Endodermal cell (in vitro differentiated cells): ENCODE results near the gene EFEMP2. TPM values are rescaled to one million over a fixed set of nuclear protein-coding genes. Genes with fewer than 3 reads are reported as not detected.

ENCODE experiments used
- DNase-seq: peaks from one replicate; pipeline ENCODE4 v3.0.0-alpha.2; 2017
- H3K27ac ChIP-seq: 2 replicates; pipeline ENCODE4 v1.5.1; 2013; ENCODE audit warnings: mild to moderate bottlenecking, low read depth, low read length, moderate library complexity
- H3K27me3 ChIP-seq: 2 replicates; pipeline ENCODE4 v1.6.1; 2013; ENCODE audit warnings: mild to moderate bottlenecking, low read length, moderate library complexity; ENCODE audit not compliant: insufficient read depth, control insufficient read depth, poor library complexity, severe bottlenecking
- H3K36me3 ChIP-seq: 2 replicates; pipeline ENCODE4 v1.7.0; 2013; ENCODE audit warnings: mild to moderate bottlenecking, low read length, moderate library complexity; ENCODE audit not compliant: control insufficient read depth, insufficient read depth
- H3K4me1 ChIP-seq: one replicate; pipeline ENCODE4 v1.7.0; 2013; ENCODE audit warnings: low read length; ENCODE audit not compliant: control insufficient read depth, insufficient read depth
- H3K4me3 ChIP-seq: 2 replicates; pipeline ENCODE4 v1.5.1; 2013; ENCODE audit warnings: mild to moderate bottlenecking, low read length, moderate library complexity
- H3K9ac ChIP-seq: 2 replicates; pipeline ENCODE4 v1.6.1; 2013; ENCODE audit warnings: mild to moderate bottlenecking, low read length, moderate library complexity; ENCODE audit not compliant: poor library complexity, severe bottlenecking; ENCODE audit errors: extremely low read depth
- H3K9me3 ChIP-seq: 2 replicates; pipeline ENCODE4 v1.6.1; 2013; ENCODE audit warnings: mild to moderate bottlenecking, low read length, moderate library complexity; ENCODE audit not compliant: control insufficient read depth
- H3K27ac Mint-ChIP-seq: 2 replicates; pipeline ENCODE4 v1.8.0; 2020; ENCODE audit warnings: mixed read lengths
- H3K27me3 Mint-ChIP-seq: 2 replicates; pipeline ENCODE4 v1.8.0; 2021; ENCODE audit warnings: mild to moderate bottlenecking, mixed read lengths; ENCODE audit not compliant: insufficient read depth
- H3K36me3 Mint-ChIP-seq: 2 replicates; pipeline ENCODE4 v1.8.0; 2020; ENCODE audit warnings: low read depth, mixed read lengths
- H3K4me1 Mint-ChIP-seq: 2 replicates; pipeline ENCODE4 v1.8.0; 2020; ENCODE audit warnings: mixed read lengths
- H3K4me3 Mint-ChIP-seq: 2 replicates; pipeline ENCODE4 v1.8.0; 2020; ENCODE audit warnings: mild to moderate bottlenecking, moderate library complexity, mixed read lengths
- H3K9me3 Mint-ChIP-seq: 2 replicates; pipeline ENCODE4 v1.8.0; 2020; ENCODE audit warnings: mild to moderate bottlenecking, mixed read lengths
- WGBS, 2 experiments: methylation state at CpG; one replicate each; pipeline versions ENCODE4 v1.1.5 to v1.1.7; 2013; ENCODE audit warnings: missing lambda C conversion rate in 2 of 2, mixed read lengths in 1 of 2; ENCODE audit not compliant: insufficient coverage in 1 of 2, insufficient read length in 1 of 2; 5-methylcytosine and 5-hydroxymethylcytosine counted together
- total RNA-seq, 2 donors: library from RNA; stranded (reverse); fragmentation: NEBNext Ultra II Directional in 1 of 2; extraction: Animal tissue kit (Norgen Biotek cat#: 25700) in 1 of 2; gene quantifications; 2 replicates in 1 of 2; 3 replicates in 1 of 2; pipeline ENCODE4 v1.2.1, GENCODE V29; 2021
- TF ChIP-seq, protein P1 (sequence below): fragments of 200-600 bp; sonication (generic); conservative IDR thresholded peaks from 2 replicates; pipeline ENCODE4 v1.5.0; 2021; ENCODE audit warnings: antibody characterized with exemption, mild to moderate bottlenecking

Gene EFEMP2
- total RNA-seq, 2 donors from 2014 or later: 84.5 to 99.6 TPM

DNA sequence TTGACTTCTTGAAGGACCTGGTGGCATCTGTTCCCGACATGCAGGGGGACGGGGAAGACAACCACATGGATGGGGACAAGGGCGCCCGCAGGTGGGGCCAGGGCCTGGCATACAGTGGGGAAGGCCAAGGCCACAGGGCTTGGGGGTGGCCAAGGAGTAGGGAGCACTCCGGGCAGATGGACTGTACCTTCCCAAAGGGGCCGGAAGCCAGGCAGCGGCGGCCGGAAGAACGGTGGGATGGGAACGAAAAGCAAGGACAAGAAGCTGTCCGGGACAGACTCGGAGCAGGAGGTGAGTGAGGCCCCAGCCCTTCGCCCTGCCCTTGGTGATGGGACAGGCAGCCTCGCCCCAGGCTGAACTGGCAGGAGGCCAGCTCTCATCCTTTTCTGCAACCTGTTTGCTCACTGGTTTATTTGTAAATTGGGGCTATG lies 47.8 kb upstream of the EFEMP2 start:
- H3K9me3 ChIP-seq: no peaks in the 10 kb centered on the region
- no peak for DNase-seq
- Mint-ChIP-seq H3K4me3 (peak overlapping the region; percentile 79), H3K27ac (no peak overlapping the region), H3K4me1 (no peaks in the 10 kb centered on the region), H3K36me3 (peaks cover 19% of the 10 kb centered on the region), H3K9me3 (no peaks in the 10 kb centered on the region), H3K27me3 (no peaks in the 10 kb centered on the region)
- peak overlapping the region; percentile 38 for H3K9ac ChIP-seq
- H3K4me1 ChIP-seq: peaks cover 7% of the 10 kb centered on the region
- TF ChIP-seq, protein P1, sequence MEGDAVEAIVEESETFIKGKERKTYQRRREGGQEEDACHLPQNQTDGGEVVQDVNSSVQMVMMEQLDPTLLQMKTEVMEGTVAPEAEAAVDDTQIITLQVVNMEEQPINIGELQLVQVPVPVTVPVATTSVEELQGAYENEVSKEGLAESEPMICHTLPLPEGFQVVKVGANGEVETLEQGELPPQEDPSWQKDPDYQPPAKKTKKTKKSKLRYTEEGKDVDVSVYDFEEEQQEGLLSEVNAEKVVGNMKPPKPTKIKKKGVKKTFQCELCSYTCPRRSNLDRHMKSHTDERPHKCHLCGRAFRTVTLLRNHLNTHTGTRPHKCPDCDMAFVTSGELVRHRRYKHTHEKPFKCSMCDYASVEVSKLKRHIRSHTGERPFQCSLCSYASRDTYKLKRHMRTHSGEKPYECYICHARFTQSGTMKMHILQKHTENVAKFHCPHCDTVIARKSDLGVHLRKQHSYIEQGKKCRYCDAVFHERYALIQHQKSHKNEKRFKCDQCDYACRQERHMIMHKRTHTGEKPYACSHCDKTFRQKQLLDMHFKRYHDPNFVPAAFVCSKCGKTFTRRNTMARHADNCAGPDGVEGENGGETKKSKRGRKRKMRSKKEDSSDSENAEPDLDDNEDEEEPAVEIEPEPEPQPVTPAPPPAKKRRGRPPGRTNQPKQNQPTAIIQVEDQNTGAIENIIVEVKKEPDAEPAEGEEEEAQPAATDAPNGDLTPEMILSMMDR: no peak
- H3K36me3 ChIP-seq: peaks cover 15% of the 10 kb centered on the region
- no peak overlapping the region for H3K27ac ChIP-seq
- no peaks in the 10 kb centered on the region for H3K27me3 ChIP-seq
- H3K4me3 ChIP-seq: peak overlapping the region; percentile 84
- 88 to 90% methylated on average over 11 to 15 of the region's 15 CpGs for WGBS, 2 experiments

GRCh38 chr11:65919573-65920371 lies 47.2 kb upstream of the EFEMP2 start:
- TF ChIP-seq, protein P1: peak; percentile 1
- Mint-ChIP-seq H3K27ac (peak overlapping the region; percentile 61), H3K4me3 (peak overlapping the region; percentile 79), H3K36me3 (peaks cover 19% of the 10 kb centered on the region), H3K4me1 (no peaks in the 10 kb centered on the region), H3K9me3 (no peaks in the 10 kb centered on the region), H3K27me3 (peaks cover 3% of the 10 kb centered on the region)
- H3K9ac ChIP-seq: peak overlapping the region; percentile 38
- WGBS, 2 experiments: 5 to 21% methylated on average over 13 to 55 of the region's 60 CpGs
- H3K9me3 ChIP-seq: no peaks in the 10 kb centered on the region
- H3K27ac ChIP-seq: no peak overlapping the region
- H3K4me1 ChIP-seq: peaks cover 7% of the 10 kb centered on the region
- peaks cover 15% of the 10 kb centered on the region for H3K36me3 ChIP-seq
- DNase-seq: peak; percentile 78
- no peaks in the 10 kb centered on the region for H3K27me3 ChIP-seq
- peak overlapping the region; percentile 84 for H3K4me3 ChIP-seq

DNA sequence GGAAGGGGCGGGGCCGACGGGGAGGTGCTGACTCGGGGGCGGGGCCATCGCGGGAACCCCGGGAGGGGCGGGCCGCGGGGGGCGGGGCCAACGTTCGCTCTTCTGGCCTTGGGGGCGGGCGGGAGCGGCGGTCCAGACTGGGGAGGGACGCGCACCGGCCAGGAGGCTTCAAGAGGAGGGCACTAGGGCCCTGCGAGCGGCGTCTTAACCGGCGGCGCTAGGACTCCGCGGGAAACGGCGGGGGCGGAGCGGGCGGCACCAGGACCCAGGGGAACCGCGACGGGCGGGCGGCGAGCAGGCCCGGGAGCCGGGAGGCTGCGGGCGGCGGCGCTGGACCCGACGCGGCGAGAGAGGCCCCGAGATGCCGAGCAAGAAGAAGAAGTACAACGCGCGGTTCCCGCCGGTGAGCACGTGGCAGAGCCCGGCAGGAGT lies 46.6 kb upstream of the EFEMP2 start, which contains the start of gene DRAP1:
TSS of gene DRAP1 (plus strand) at position 286 of the 432 bp plus-strand sequence. CDS start at position 362, 76 bp downstream.
- H3K36me3 Mint-ChIP-seq: peaks cover 19% of the 10 kb centered on the region
- H3K4me1 Mint-ChIP-seq: no peaks in the 10 kb centered on the region
- H3K9ac ChIP-seq: peak within 1 kb of the TSS; percentile 87
- WGBS, 2 experiments: 0 to 1% methylated on average over 26 to 54 of the region's 59 CpGs
- H3K9me3 Mint-ChIP-seq: no peaks in the 10 kb centered on the region
- DNase-seq: peak; percentile 99
- H3K27me3 Mint-ChIP-seq: peaks cover 4% of the 10 kb centered on the region
- H3K27ac Mint-ChIP-seq: peak within 1 kb of the TSS; percentile 84
- H3K36me3 ChIP-seq: peaks cover 15% of the 10 kb centered on the region
- TF ChIP-seq, protein P1: peak; percentile 13
- H3K4me3 Mint-ChIP-seq: peak within 1 kb of the TSS; percentile 79
- no peaks in the 10 kb centered on the region for H3K27me3 ChIP-seq
- peak within 1 kb of the TSS; percentile 97 for H3K4me3 ChIP-seq
- H3K4me1 ChIP-seq: peaks cover 7% of the 10 kb centered on the region
- peak within 1 kb of the TSS; percentile 77 for H3K27ac ChIP-seq
- no peaks in the 10 kb centered on the region for H3K9me3 ChIP-seq
